ENCODE data around the gene IFNK. TPM values are rescaled to one million over a fixed set of nuclear protein-coding genes. Genes with fewer than 3 reads are reported as not detected.

The IFNK gene, protein sequence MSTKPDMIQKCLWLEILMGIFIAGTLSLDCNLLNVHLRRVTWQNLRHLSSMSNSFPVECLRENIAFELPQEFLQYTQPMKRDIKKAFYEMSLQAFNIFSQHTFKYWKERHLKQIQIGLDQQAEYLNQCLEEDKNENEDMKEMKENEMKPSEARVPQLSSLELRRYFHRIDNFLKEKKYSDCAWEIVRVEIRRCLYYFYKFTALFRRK
- not detected in 5 replicates for total RNA-seq (2022; extraction: Qiagen RNA extraction)

DNA sequence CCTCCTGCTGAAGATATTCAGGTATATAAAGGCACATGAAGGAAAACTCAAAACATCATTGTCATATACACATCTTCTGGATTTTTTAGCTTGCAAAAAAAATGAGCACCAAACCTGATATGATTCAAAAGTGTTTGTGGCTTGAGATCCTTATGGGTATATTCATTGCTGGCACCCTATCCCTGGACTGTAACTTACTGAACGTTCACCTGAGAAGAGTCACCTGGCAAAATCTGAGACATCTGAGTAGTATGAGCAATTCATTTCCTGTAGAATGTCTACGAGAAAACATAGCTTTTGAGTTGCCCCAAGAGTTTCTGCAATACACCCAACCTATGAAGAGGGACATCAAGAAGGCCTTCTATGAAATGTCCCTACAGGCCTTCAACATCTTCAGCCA, at the start of gene IFNK:
Gene IFNK, plus strand, starts transcription at position 55 of the 400 bp plus-strand sequence. Its CDS starts 47 bp downstream, at position 102.

DNA sequence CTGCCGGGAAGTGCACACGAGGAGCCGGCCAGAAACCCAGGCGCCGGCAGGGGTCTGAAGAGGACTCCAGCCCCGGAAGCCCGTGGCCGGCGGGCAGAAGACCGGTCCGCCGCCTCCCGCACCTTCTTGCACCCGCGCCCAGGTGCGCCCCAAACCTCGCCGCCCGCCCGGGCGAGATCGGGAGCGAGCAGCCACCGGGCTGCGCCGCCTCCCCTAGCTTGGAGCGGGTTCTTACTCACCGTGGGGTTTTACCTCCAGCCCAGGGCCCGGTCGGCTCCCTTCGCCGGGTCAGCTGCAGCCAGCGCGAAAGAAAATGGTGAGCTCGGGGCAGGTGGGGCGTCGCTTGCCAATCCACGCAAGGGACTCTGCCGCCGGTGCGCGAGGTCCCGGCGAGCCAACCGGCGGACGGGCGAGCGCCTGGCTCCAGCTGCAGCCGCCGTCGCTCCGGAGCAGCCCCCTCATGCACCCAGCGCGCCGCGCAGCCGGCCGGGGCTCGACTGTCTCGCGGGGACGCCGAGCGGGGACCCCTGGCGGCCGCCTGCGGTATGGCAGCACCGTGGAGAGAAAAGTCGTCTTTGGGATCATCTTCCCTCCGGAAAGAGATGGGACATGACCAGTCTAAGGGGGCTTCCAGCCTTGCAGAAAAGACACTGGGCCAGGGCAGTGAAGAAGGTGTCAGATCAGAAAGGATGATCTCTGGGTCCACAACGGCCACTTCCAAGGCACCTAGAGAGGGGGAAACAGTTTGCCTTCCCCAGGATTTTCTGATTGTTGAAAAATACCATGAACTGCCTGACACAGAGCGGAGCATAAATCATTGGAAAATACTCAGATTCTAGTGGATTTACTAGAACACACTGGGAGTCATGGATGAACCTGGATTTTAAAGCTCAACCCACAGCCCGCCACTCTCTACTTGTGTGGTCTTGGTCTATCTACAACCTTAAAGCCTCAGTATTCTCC, 5.5 kb downstream of the IFNK start, which contains the start of gene MOB3B:
Gene MOB3B, minus strand, starts transcription at position 499 of the 963 bp plus-strand sequence. CDS start 74,264 bp downstream, outside the sequence.

DNA sequence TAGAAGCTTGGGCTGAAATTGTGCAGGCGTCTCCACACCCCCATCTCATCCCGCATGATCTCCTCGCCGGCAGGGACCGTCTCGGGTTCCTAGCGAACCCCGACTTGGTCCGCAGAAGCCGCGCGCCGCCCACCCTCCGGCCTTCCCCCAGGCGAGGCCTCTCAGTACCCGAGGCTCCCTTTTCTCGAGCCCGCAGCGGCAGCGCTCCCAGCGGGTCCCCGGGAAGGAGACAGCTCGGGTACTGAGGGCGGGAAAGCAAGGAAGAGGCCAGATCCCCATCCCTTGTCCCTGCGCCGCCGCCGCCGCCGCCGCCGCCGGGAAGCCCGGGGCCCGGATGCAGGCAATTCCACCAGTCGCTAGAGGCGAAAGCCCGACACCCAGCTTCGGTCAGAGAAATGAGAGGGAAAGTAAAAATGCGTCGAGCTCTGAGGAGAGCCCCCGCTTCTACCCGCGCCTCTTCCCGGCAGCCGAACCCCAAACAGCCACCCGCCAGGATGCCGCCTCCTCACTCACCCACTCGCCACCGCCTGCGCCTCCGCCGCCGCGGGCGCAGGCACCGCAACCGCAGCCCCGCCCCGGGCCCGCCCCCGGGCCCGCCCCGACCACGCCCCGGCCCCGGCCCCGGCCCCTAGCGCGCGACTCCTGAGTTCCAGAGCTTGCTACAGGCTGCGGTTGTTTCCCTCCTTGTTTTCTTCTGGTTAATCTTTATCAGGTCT, 49.0 kb downstream of the IFNK start, which contains the start of gene C9orf72:
Gene C9orf72, minus strand, starts transcription at position 564 of the 716 bp plus-strand sequence. CDS start 6,361 bp downstream, outside the sequence.

Other genes with a start within 250 kb of the IFNK start
- gene EQTN, start 227.1 kb upstream of the IFNK start, total RNA-seq (2022; extraction: Qiagen RNA extraction) = 0.22 TPM in 1 of 5 replicates, not detected in the others
- 8.8 to 11.2 TPM (median 9.5 TPM) in 5 replicates for gene MOB3B, start 5.5 kb downstream of the IFNK start, total RNA-seq (2022; extraction: Qiagen RNA extraction)
- 3.9 to 5.9 TPM (median 4.9 TPM) in 5 replicates for gene C9orf72, start 49.2 kb downstream of the IFNK start, total RNA-seq (2022; extraction: Qiagen RNA extraction)

Measured in A549 treated with Mapracorat at 1 μM for 4 hours (cell line).